Smooth muscle cell (in vitro differentiated cells): Measurements from ENCODE around the gene IGIP. TPM values are rescaled to one million over a fixed set of nuclear protein-coding genes. Genes with fewer than 3 reads are reported as not detected.

Source experiments
- DNase-seq: peaks from one replicate; lab custom pipeline; 2025; ENCODE audit not compliant: unreplicated experiment; lab: John Stamatoyannopoulos, UW
- H2AFZ ChIP-seq: fragments of 200-600 bp; sonication (generic); 2 replicates; pipeline ENCODE4 v1.6.0; 2016; ENCODE audit warnings: antibody characterized with exemption, low read depth, mild to moderate bottlenecking
- H3F3A ChIP-seq: fragments of 200-600 bp; sonication (generic); 2 replicates; pipeline ENCODE4 v1.6.0; 2017; ENCODE audit warnings: antibody characterized with exemption, low read depth
- H3K27ac ChIP-seq: fragments of 200-600 bp; sonication (generic); 2 replicates; pipeline ENCODE4 v1.5.1; 2016; ENCODE audit warnings: low read depth, mild to moderate bottlenecking
- H3K27me3 ChIP-seq: fragments of 200-600 bp; sonication (generic); 2 replicates; pipeline ENCODE4 v1.6.1; 2016; ENCODE audit warnings: low read depth, mild to moderate bottlenecking
- H3K36me3 ChIP-seq: fragments of 200-600 bp; sonication (generic); 2 replicates; pipeline ENCODE4 v1.5.1; 2016; ENCODE audit warnings: low read depth
- H3K4me1 ChIP-seq: fragments of 200-600 bp; sonication (generic); 2 replicates; pipeline ENCODE4 v1.5.1; 2016; ENCODE audit warnings: low read depth
- H3K4me2 ChIP-seq: fragments of 200-600 bp; sonication (generic); 2 replicates; pipeline ENCODE4 v1.6.0; 2016; ENCODE audit warnings: mild to moderate bottlenecking
- H3K4me3 ChIP-seq: fragments of 200-600 bp; sonication (generic); 2 replicates; pipeline ENCODE4 v1.5.1; 2016; ENCODE audit warnings: mild to moderate bottlenecking
- H3K79me2 ChIP-seq: fragments of 200-600 bp; sonication (generic); 2 replicates; pipeline ENCODE4 v1.6.0; 2016; ENCODE audit warnings: low read depth, mild to moderate bottlenecking
- H3K9ac ChIP-seq: fragments of 200-600 bp; sonication (generic); 2 replicates; pipeline ENCODE4 v1.6.0; 2016; ENCODE audit warnings: low read depth
- H3K9me3 ChIP-seq: fragments of 200-600 bp; sonication (generic); replicated peaks from 2 replicates; pipeline ENCODE4 v1.5.1; 2016; ENCODE audit warnings: low read depth
- H4K20me1 ChIP-seq: fragments of 200-600 bp; sonication (generic); 2 replicates; pipeline ENCODE4 v1.6.0; 2016; ENCODE audit warnings: low read depth
- WGBS: methylation state at CpG from one replicate; pipeline ENCODE4 v1.1.7; 2016; ENCODE audit warnings: low lambda C conversion rate; 5-methylcytosine and 5-hydroxymethylcytosine counted together
- polyA plus RNA-seq: library from polyadenylated mRNA; unstranded; fragments of >200 nt; fragmentation: Nextera tagmentation; extraction: Ambion mirVana; gene quantifications from 2 replicates; pipeline ENCODE4 v1.2.1, GENCODE V29; 2016
- total RNA-seq: library from RNA; depleted of rRNA; stranded (reverse); fragments of >200 nt; gene quantifications from 2 replicates; pipeline ENCODE4 v1.2.3, GENCODE V29; 2014
- TF ChIP-seq, protein P1 (sequence below): fragments of 200-600 bp; sonication (generic); IDR thresholded peaks from 2 replicates; pipeline ENCODE4 v1.5.1; 2017; ENCODE audit warnings: borderline replicate concordance, mild to moderate bottlenecking, antibody characterized with exemption; ENCODE audit not compliant: insufficient read depth, poor library complexity, severe bottlenecking

Gene IGIP
- total and polyA plus RNA-seq, 2 experiments from 2014 or later, result 0.72 to 4.3 TPM

DNA sequence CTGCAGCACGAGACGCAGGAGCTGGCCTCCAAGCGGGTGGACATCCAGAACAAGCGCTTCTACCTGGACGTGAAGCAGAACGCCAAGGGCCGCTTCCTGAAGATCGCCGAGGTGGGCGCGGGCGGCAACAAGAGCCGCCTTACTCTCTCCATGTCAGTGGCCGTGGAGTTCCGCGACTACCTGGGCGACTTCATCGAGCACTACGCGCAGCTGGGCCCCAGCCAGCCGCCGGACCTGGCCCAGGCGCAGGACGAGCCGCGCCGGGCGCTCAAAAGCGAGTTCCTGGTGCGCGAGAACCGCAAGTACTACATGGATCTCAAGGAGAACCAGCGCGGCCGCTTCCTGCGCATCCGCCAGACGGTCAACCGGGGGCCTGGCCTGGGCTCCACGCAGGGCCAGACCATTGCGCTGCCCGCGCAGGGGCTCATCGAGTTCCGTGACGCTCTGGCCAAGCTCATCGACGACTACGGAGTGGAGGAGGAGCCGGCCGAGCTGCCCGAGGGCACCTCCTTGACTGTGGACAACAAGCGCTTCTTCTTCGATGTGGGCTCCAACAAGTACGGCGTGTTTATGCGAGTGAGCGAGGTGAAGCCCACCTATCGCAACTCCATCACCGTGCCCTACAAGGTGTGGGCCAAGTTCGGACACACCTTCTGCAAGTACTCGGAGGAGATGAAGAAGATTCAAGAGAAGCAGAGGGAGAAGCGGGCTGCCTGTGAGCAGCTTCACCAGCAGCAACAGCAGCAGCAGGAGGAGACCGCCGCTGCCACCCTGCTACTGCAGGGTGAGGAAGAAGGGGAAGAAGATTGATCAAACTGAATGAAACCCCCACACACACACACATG, 11.2 kb upstream of the IGIP start:
- Histone ChIP-seq H3K27ac (peak overlapping the region; percentile 77), H3K9me3 (no peaks in the 10 kb centered on the region), H3K9ac (peak overlapping the region; percentile 72), H3F3A (peaks cover 8% of the 10 kb centered on the region), H3K4me2 (peak overlapping the region; percentile 94), H3K79me2 (peaks cover 47% of the 10 kb centered on the region), H4K20me1 (peaks cover 85% of the 10 kb centered on the region), H3K27me3 (peaks cover 35% of the 10 kb centered on the region), H3K36me3 (no peaks in the 10 kb centered on the region), H3K4me1 (peaks cover 31% of the 10 kb centered on the region), H3K4me3 (peak overlapping the region; percentile 83), H2AFZ (peak overlapping the region; percentile 83)
- no peak for DNase-seq
- TF ChIP-seq, protein P1, sequence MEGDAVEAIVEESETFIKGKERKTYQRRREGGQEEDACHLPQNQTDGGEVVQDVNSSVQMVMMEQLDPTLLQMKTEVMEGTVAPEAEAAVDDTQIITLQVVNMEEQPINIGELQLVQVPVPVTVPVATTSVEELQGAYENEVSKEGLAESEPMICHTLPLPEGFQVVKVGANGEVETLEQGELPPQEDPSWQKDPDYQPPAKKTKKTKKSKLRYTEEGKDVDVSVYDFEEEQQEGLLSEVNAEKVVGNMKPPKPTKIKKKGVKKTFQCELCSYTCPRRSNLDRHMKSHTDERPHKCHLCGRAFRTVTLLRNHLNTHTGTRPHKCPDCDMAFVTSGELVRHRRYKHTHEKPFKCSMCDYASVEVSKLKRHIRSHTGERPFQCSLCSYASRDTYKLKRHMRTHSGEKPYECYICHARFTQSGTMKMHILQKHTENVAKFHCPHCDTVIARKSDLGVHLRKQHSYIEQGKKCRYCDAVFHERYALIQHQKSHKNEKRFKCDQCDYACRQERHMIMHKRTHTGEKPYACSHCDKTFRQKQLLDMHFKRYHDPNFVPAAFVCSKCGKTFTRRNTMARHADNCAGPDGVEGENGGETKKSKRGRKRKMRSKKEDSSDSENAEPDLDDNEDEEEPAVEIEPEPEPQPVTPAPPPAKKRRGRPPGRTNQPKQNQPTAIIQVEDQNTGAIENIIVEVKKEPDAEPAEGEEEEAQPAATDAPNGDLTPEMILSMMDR, result no peak
- WGBS, result 3% methylated on average over 57 of the region's 65 CpGs

DNA sequence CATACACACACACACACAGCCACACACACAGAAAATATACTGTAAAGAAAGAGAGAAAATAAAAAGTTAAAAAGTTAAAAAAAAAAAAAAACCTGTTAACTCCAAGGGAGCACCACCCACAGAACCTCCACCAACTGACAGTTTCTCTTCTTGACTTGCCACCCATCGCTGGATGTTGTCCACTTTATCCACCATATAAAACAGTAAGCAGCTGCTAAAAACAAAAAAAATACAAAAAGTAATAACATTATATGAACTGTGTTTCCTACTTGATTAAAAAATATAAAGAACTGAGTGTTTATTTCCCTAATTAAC, 10.6 kb upstream of the IGIP start:
- Histone ChIP-seq H3F3A (peaks cover 8% of the 10 kb centered on the region), H3K79me2 (peaks cover 41% of the 10 kb centered on the region), H3K27ac (peak overlapping the region; percentile 77), H3K4me3 (peak overlapping the region; percentile 83), H3K27me3 (peaks cover 29% of the 10 kb centered on the region), H3K9me3 (no peaks in the 10 kb centered on the region), H3K36me3 (no peaks in the 10 kb centered on the region), H3K4me1 (peaks cover 31% of the 10 kb centered on the region), H3K9ac (peak overlapping the region; percentile 72), H3K4me2 (peak overlapping the region; percentile 94), H2AFZ (no peak overlapping the region), H4K20me1 (peaks cover 84% of the 10 kb centered on the region)
- 41% methylated on average over 1 of the region's 1 CpG for WGBS
- no peak for DNase-seq
- TF ChIP-seq, protein P1, result no peak

DNA sequence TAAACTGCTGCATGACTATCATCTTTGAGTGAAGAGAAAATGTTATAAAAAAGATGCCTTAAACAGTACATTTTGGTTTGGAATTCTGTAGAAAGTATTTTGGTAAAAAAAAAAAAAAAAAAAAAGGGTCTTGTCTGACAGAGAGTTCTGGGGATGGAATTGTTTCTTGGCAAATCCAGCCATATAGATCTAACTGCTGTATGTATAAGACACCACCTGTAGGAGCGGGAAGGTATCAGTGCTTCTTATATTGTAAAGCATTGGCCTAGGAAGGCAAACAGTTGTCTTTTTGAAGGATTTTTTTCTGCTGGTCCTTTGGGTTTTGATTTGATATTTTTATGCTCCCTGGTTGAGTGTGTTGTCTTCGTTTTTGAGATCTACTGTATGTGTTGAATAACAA, 9.0 kb upstream of the IGIP start:
- TF ChIP-seq, protein P1, result no peak
- Histone ChIP-seq H3K79me2 (peaks cover 34% of the 10 kb centered on the region), H3K27me3 (peaks cover 13% of the 10 kb centered on the region), H2AFZ (no peak overlapping the region), H3F3A (peaks cover 8% of the 10 kb centered on the region), H3K9ac (no peak overlapping the region), H4K20me1 (peaks cover 84% of the 10 kb centered on the region), H3K36me3 (no peaks in the 10 kb centered on the region), H3K4me1 (peaks cover 31% of the 10 kb centered on the region), H3K4me3 (peak overlapping the region; percentile 83), H3K4me2 (peak overlapping the region; percentile 94), H3K27ac (no peak overlapping the region), H3K9me3 (no peaks in the 10 kb centered on the region)
- DNase-seq, result no peak
- 79% methylated on average over 2 of the region's 2 CpGs for WGBS

DNA sequence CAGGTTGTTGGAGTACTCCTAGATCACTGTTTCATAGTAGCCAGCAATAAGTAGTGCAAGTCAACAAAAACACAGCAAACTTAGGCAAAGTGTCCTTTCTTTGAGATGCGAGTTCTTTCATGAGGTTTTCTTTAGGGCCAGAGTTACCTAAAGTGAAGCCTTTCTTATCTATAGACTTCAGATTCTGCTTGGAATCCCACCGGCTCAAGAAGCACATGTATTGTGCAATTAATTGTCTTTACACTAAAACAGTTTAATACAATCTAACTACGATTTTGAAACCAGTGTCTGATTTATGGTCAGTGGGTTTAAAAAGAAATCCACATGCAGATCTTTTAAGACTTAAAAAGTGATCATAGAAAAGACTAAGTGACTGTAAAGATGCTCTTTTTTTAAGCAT, 8.2 kb upstream of the IGIP start:
- Histone ChIP-seq H3K36me3 (no peaks in the 10 kb centered on the region), H3K9ac (no peak overlapping the region), H2AFZ (no peak overlapping the region), H3K4me3 (no peak overlapping the region), H4K20me1 (peaks cover 84% of the 10 kb centered on the region), H3K27ac (no peak overlapping the region), H3K79me2 (peaks cover 34% of the 10 kb centered on the region), H3K4me1 (peaks cover 29% of the 10 kb centered on the region), H3F3A (peaks cover 3% of the 10 kb centered on the region), H3K4me2 (no peak overlapping the region), H3K27me3 (peaks cover 5% of the 10 kb centered on the region), H3K9me3 (no peaks in the 10 kb centered on the region)
- no peak for DNase-seq
- WGBS, result 72% methylated on average over 3 of the region's 3 CpGs
- TF ChIP-seq, protein P1, result no peak
